GM21786 (cell line): ENCODE data around the gene ZNF677.
"Not testable (repeated sequence)": the region's sequence is repeated elsewhere in the genome, so short reads cannot be mapped to it uniquely, and the experiment has no call there.

Experiments
- ATAC-seq: cut with Tn5 transposase; IDR thresholded peaks from one replicate; pipeline ENCODE4 v1.9.1; 2021; ENCODE audit not compliant: unreplicated experiment

Gene ZNF677

DNA sequence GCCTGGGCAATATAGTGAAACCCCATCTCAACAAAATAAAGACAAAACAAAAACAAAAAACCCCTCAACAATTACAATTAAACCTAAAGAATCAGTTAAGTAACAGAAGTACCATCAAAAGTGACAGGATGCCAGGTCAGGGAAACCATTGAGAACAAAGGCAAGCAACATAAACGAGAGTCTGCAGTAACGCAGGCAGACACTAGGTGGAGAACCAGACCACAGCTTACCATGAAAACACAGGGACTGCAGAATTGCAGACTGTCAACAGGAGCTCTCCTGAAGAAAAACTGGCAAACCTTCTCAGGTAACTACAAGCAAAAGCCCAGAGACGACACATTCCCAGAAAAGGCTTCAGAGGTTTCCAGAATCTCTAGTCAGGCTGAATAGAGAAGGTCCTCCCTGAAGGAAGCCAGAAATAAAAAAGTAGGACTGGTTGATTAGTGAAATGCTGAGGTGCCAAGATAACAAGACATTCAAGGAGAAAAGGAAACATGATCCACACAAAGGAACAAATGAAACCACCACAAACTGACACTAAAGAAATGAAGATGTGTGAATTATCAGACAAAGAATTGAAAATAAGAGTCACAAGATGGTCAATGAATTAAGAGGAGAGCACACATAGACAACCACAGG lies 59.3 kb downstream of the ZNF677 start:
- ATAC-seq: no peak

DNA sequence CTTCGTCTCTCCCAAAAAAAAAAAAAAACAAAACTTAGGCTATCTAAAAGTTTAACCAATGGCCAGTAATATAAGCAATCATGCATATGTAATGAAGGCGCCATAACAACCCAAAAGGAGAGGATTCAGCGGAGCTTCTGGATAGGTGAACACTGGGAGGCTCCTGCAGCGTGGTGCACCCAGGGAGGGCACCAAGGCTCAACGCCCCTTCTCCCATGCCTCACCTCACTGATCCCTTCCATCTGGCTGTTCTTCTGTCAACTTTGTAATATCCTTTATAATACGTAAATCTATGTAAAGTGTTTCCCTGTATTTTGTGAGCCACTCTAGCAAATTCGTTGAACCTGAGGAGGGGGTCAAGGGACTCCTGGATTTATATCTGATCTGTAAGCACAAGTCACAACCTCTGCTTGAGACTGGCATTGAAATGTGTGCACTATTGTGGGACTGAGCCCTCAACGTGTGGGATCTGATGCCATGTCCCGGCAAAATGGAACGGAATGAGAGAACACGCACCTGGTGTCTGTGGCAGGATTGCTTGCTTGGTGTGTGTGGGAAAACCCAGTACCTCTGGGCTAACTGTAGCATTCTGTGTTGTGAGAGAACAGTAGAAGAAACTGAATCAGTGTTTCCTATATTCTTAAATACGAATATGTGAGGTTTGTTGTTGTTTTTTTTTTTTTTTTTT lies 61.0 kb downstream of the ZNF677 start:
- ATAC-seq: no peak

DNA sequence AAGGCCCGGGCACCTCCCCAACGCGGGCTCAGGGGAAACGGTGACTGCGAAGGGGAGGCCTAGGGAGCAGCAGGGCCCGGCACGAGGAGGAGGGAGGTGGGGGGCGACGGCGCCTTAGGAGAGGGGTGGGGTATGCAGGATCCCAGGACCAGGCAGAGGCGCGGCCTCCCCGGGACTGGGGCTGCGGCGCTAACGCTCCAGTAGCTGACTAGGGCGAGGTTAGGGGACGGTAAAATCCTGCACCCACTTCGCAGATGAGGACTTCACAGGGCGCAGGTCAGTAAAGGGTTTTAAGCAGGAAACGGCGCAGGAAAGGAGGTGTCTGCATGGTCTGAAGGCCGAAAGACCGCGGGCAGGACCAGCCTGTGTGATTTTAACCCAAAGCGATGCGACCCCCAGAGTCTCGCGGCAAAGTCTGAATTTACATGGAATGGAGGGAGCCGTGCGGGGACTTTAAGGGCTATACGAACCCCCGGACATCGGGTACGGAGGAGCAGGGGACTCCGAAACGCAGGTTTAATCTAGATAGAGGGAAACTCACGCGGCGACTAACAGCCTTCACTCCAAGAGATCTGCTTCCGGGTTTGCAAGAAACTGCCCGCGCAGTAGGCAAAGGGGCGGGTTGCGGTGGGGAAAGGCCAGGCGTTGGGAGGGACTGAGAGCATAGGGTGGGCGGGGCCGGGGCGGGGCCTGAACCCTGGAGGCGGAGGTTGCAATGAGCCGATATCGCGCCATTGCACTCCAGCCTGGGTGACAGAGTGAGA lies 61.7 kb downstream of the ZNF677 start, which contains the start of gene ZNF665:
TSS of gene ZNF665 (minus strand) at position 588 of the 764 bp plus-strand sequence. CDS start 10,460 bp downstream, outside the sequence.
- peak; percentile 55 for ATAC-seq

DNA sequence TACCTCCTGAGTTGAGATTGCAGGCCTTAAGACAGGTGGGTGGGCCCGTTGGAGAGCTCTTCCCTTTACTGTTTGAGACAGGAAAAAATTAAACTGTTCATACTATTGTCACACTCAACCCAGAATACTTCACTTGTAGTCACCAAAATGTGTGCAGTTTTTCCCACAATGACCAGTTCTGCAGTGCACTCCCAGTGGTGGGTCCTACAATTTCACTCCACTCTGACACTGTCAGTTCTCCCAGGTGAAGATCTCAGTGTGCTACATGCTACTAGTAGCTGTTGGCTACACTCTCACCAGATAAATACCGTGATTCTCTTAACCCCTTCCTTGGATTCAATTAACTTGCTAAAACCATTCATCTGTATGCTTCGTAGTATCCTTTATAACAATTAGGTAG lies 64.4 kb downstream of the ZNF677 start:
- no peak for ATAC-seq

DNA sequence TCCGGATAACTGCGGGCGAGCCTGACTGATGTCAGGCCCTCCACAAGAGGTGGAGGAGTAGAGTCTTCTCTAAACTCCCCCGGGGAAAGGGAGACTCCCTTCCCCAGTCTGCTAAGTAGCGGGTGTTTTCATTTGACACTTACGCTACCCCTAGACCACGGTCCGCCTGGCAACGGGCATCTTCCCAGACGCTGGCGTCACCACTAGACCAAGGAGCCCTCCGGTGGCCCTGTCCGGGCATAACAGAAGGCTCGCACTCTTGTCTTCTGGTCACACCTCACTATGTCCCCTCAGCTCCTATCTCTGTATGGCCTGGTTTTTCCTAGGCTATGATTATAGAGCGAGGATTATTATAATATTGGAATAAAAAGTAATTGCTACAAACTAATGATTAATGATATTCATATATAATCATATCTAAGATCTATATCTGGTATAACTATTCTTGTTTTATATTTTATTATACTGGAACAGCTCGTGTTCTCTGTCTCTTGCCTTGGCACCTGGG lies 64.9 kb downstream of the ZNF677 start:
- ATAC-seq: not testable (repeated sequence)
